Measurements from ENCODE around the gene TMEM134. TPM values are rescaled to one million over a fixed set of nuclear protein-coding genes. Genes with fewer than 3 reads are reported as not detected.

TMEM134 gene
- total and polyA plus RNA-seq, 7 donors = 54.6 to 137 (median 96.1) TPM

- 78 to 81% methylated on average over 7 of the region's 7 CpGs for WGBS, 2 donors
- peaks cover 0 to 16% (median 10%) of the 10 kb centered on the region in 4 donors for H3K4me1 ChIP-seq
- no peak overlapping the region for H3K27ac ChIP-seq
- intact Hi-C loops (cut with DNase I) = no loop called here
- H3K4me3 ChIP-seq = no peak overlapping the region
- H3K9me3 ChIP-seq = no peaks in the 10 kb centered on the region
- no peak for DNase-seq
- H3K27me3 ChIP-seq = no peaks in the 10 kb centered on the region
- H3K36me3 ChIP-seq = no peaks in the 10 kb centered on the region
- no peak for TF ChIP-seq POLR2AphosphoS5 (IDR thresholded peaks at IDR 0.05)
- TF ChIP-seq POLR2A (IDR thresholded peaks at IDR 0.05) = no peak
- TF ChIP-seq CTCF (IDR thresholded peaks at IDR 0.05) = no peak
- no peak for TF ChIP-seq EP300 (IDR thresholded peaks at IDR 0.05)
Observed at GRCh38 chr11:67472882-67473281, 3.8 kb upstream of the TMEM134 start.

- no peaks in the 10 kb centered on the region for H3K36me3 ChIP-seq
- H3K27me3 ChIP-seq = no peaks in the 10 kb centered on the region
- TF ChIP-seq EP300 (IDR thresholded peaks at IDR 0.05) = no peak
- no peak for TF ChIP-seq POLR2AphosphoS5 (IDR thresholded peaks at IDR 0.05)
- TF ChIP-seq CTCF (IDR thresholded peaks at IDR 0.05) = no peak
- no peak for TF ChIP-seq POLR2A (IDR thresholded peaks at IDR 0.05)
- H3K4me1 ChIP-seq = peaks cover 0 to 34% (median 22%) of the 10 kb centered on the region in 4 donors
- no peak for DNase-seq
- intact Hi-C loops (cut with DNase I) = no loop called here
- H3K4me3 ChIP-seq = no peak overlapping the region
- no peaks in the 10 kb centered on the region for H3K9me3 ChIP-seq
- H3K27ac ChIP-seq = peak overlapping the region in 1 of 4 donors; percentile 93
- WGBS, 2 donors = 78 to 81% methylated on average over 8 of the region's 8 CpGs
Observed at GRCh38 chr11:67470337-67471002, 1.4 kb upstream of the TMEM134 start.

GRCh38 chr11:67469508-67469811, 409 bp upstream of the TMEM134 start:
- H3K27ac ChIP-seq = peak overlapping the region; percentile 91 to 95 (median 92)
- peak overlapping the region; percentile 90 to 96 (median 93) for H3K4me3 ChIP-seq
- H3K9me3 ChIP-seq = no peaks in the 10 kb centered on the region
- TF ChIP-seq EP300 (IDR thresholded peaks at IDR 0.05) = no peak
- TF ChIP-seq POLR2A (IDR thresholded peaks at IDR 0.05) = no peak
- no peak for TF ChIP-seq POLR2AphosphoS5 (IDR thresholded peaks at IDR 0.05)
- no peak for TF ChIP-seq CTCF (IDR thresholded peaks at IDR 0.05)
- peaks cover 0 to 42% (median 30%) of the 10 kb centered on the region in 4 donors for H3K4me1 ChIP-seq
- H3K27me3 ChIP-seq = no peaks in the 10 kb centered on the region
- intact Hi-C loops (cut with DNase I) = loop anchor here (1.0 to 2.0 kb wide), 4 partner anchors 13 to 69 kb away; partner anchors contain the start of genes PPP1CA and RPS6KB2
- DNase-seq = no peak
- WGBS, 2 donors = 6 to 18% methylated on average over 9 of the region's 9 CpGs
- H3K36me3 ChIP-seq = no peaks in the 10 kb centered on the region

GRCh38 chr11:67468456-67468758, 644 bp downstream of the TMEM134 start:
- H3K36me3 ChIP-seq = no peaks in the 10 kb centered on the region
- H3K27me3 ChIP-seq = no peaks in the 10 kb centered on the region
- no peaks in the 10 kb centered on the region for H3K9me3 ChIP-seq
- TF ChIP-seq CTCF (IDR thresholded peaks at IDR 0.05) = no peak
- intact Hi-C loops (cut with DNase I) = loop anchor here (2.0 kb wide), 2 partner anchors 38 to 68 kb away; partner anchors contain the start of gene PPP1CA
- H3K4me3 ChIP-seq = peak overlapping the region; percentile 90 to 96 (median 93)
- no peak for DNase-seq
- H3K4me1 ChIP-seq = peaks cover 0 to 50% (median 39%) of the 10 kb centered on the region in 4 donors
- 1 to 3% methylated on average over 6 of the region's 6 CpGs for WGBS, 2 donors
- peak overlapping the region; percentile 91 to 95 (median 92) for H3K27ac ChIP-seq

- Histone ChIP-seq H3K4me1 (peaks cover 0 to 50% (median 40%) of the 10 kb centered on the region in 4 donors), H3K27me3 (no peaks in the 10 kb centered on the region), H3K9me3 (no peaks in the 10 kb centered on the region), H3K27ac (peak overlapping the region; percentile 91 to 95 (median 92)), H3K4me3 (peak overlapping the region; percentile 90 to 96 (median 93)), H3K36me3 (no peaks in the 10 kb centered on the region)
- DNase-seq = no peak
- intact Hi-C loops (cut with DNase I) = loop anchor here (2.0 kb wide), 2 partner anchors 39 to 67 kb away; partner anchors contain the start of gene PPP1CA
- WGBS, 2 donors = 8 to 38% methylated on average over 5 of the region's 5 CpGs
- TF ChIP-seq CTCF (IDR thresholded peaks at IDR 0.05) = no peak
- no peak for TF ChIP-seq POLR2AphosphoS5 (IDR thresholded peaks at IDR 0.05)
- no peak for TF ChIP-seq POLR2A (IDR thresholded peaks at IDR 0.05)
- TF ChIP-seq EP300 (IDR thresholded peaks at IDR 0.05) = no peak
Observed at GRCh38 chr11:67468056-67468455, 995 bp downstream of the TMEM134 start.

Data from sigmoid colon (tissue), 7 donors.